OCI-LY7 (cell line): ENCODE measurements around the gene KCND3. TPM values are rescaled to one million over a fixed set of nuclear protein-coding genes. Genes with fewer than 3 reads are reported as not detected.

Experiments
- BruUV-seq: library from RNA; stranded (reverse); fragments of 400-500 nt; replicated peaks from 2 replicates; lab custom pipeline; 2021; lab: Mats Ljungman, UMichigan
- CTCF ChIA-PET: fragments of 300-600 bp; sonication (Branson Sonifier 250); formaldehyde crosslinking; loops from one replicate; lab custom pipeline; 2022; ENCODE audit warnings: antibody characterized with exemption; ENCODE audit not compliant: unreplicated experiment; lab: Charles Lee
- POLR2A ChIA-PET: fragments of 300-600 bp; sonication (Branson Sonifier 250); formaldehyde crosslinking; loops from one replicate; lab custom pipeline; 2022; ENCODE audit warnings: antibody characterized with exemption; lab: Charles Lee
- DNase-seq: peaks from one replicate; pipeline ENCODE4 v3.0.0-alpha.2; 2015; ENCODE audit warnings: low spot score
- H2AFZ ChIP-seq: fragments of 200-600 bp; sonication (generic), shearing (Covaris generic); 2 replicates; pipeline ENCODE4 v1.6.1; 2014; ENCODE audit warnings: mild to moderate bottlenecking, antibody characterized with exemption, low read length, moderate library complexity
- H3K27ac ChIP-seq: fragments of 200-600 bp; sonication (generic); 2 replicates; pipeline ENCODE4 v1.5.1; 2014; ENCODE audit warnings: mixed run types, low read depth, mild to moderate bottlenecking, moderate library complexity, low read length, inconsistent platforms; ENCODE audit not compliant: poor library complexity, severe bottlenecking
- H3K36me3 ChIP-seq: fragments of 200-600 bp; sonication (generic); 2 replicates; pipeline ENCODE4 v1.6.1; 2014; ENCODE audit warnings: mild to moderate bottlenecking, antibody characterized with exemption, low read length, moderate library complexity, mixed read lengths; ENCODE audit not compliant: insufficient read depth
- H3K4me1 ChIP-seq: fragments of 200-600 bp; sonication (generic); 2 replicates; pipeline ENCODE4 v1.5.1; 2014; ENCODE audit warnings: mild to moderate bottlenecking, low read length; ENCODE audit not compliant: insufficient read depth, poor library complexity, severe bottlenecking
- H3K4me2 ChIP-seq: fragments of 200-600 bp; sonication (generic); 2 replicates; pipeline ENCODE4 v1.6.1; 2014; ENCODE audit warnings: mild to moderate bottlenecking, low read length
- H3K4me3 ChIP-seq: fragments of 200-600 bp; sonication (generic); 2 replicates; pipeline ENCODE4 v1.5.1; 2014; ENCODE audit warnings: mild to moderate bottlenecking, low read depth, low read length; ENCODE audit not compliant: poor library complexity, severe bottlenecking
- H3K79me2 ChIP-seq: fragments of 200-600 bp; sonication (generic); 2 replicates; pipeline ENCODE4 v1.6.1; 2016; ENCODE audit warnings: low read depth, mild to moderate bottlenecking, low read length, moderate library complexity, mixed read lengths; ENCODE audit not compliant: insufficient read depth
- H3K9me2 ChIP-seq: fragments of 200-600 bp; sonication (generic); 2 replicates; pipeline ENCODE4 v1.6.1; 2016; ENCODE audit warnings: mild to moderate bottlenecking, low read length, mixed read lengths; ENCODE audit not compliant: insufficient read depth
- H3K9me3 ChIP-seq: fragments of 200-600 bp; sonication (generic); 2 replicates; pipeline ENCODE4 v1.6.1; 2014; ENCODE audit warnings: mild to moderate bottlenecking, mixed run types, low read length, mixed read lengths
- H4K20me1 ChIP-seq: fragments of 200-600 bp; sonication (generic); 2 replicates; pipeline ENCODE4 v1.6.1; 2014; ENCODE audit warnings: mild to moderate bottlenecking, antibody characterized with exemption, low read length, moderate library complexity, mixed read lengths; ENCODE audit not compliant: insufficient read depth
- CTCF ChIP-seq: fragments of 200-600 bp; sonication (generic); conservative IDR thresholded peaks from 2 replicates; pipeline ENCODE4 v1.5.1; 2014; ENCODE audit warnings: mild to moderate bottlenecking, antibody characterized with exemption, low read length, moderate library complexity, mixed read lengths
- EZH2phosphoT487 ChIP-seq: fragments of 200-600 bp; sonication (generic); IDR thresholded peaks from 2 replicates; pipeline ENCODE4 v1.6.1; 2018; ENCODE audit warnings: low read depth, borderline replicate concordance, mild to moderate bottlenecking, mixed run types, antibody characterized with exemption, low read length, moderate library complexity, mixed read lengths
- intact Hi-C: fragments of 100-400 bp; cut with micrococcal nuclease; formaldehyde crosslinking; loops from one replicate; pipeline ENCODE4 v1.10.0; 2022; ENCODE audit not compliant: unreplicated experiment
- total RNA-seq, 2 experiments: library from RNA; depleted of rRNA in 1 of 2; stranded (reverse); fragments of >200 nt in 1 of 2; shearing (Covaris generic) in 1 of 2; gene quantifications; 2 replicates each; pipeline ENCODE4 v1.2.3, GENCODE V29; 2014 to 2022

The KCND3 gene
- total RNA-seq, 2 experiments from 2014 or later: not detected

GRCh38 chr1:112017183-112017582 is 27.7 kb upstream of the KCND3 start:
- no peaks in the 10 kb centered on the region for H3K36me3 ChIP-seq
- no peak overlapping the region for H3K4me3 ChIP-seq
- DNase-seq: no peak
- H2AFZ ChIP-seq: no peak overlapping the region
- POLR2A ChIA-PET: no interaction called here
- CTCF ChIA-PET: no interaction called here
- H3K4me1 ChIP-seq: no peaks in the 10 kb centered on the region
- H3K9me3 ChIP-seq: no peaks in the 10 kb centered on the region
- TF ChIP-seq CTCF (no peak), EZH2phosphoT487 (no peak)
- H3K79me2 ChIP-seq: no peaks in the 10 kb centered on the region
- intact Hi-C loops: no loop called here
- H3K27ac ChIP-seq: no peak overlapping the region
- H3K9me2 ChIP-seq: no peaks in the 10 kb centered on the region
- no peaks in the 10 kb centered on the region for H4K20me1 ChIP-seq
- H3K4me2 ChIP-seq: no peak overlapping the region
- BruUV-seq: no TSS peak

GRCh38 chr1:112012823-112013222 is 23.4 kb upstream of the KCND3 start:
- intact Hi-C loops: no loop called here
- no peak for DNase-seq
- no peaks in the 10 kb centered on the region for H4K20me1 ChIP-seq
- no peaks in the 10 kb centered on the region for H3K4me1 ChIP-seq
- H3K9me2 ChIP-seq: no peaks in the 10 kb centered on the region
- H3K27ac ChIP-seq: no peak overlapping the region
- no peak overlapping the region for H3K4me3 ChIP-seq
- no peaks in the 10 kb centered on the region for H3K36me3 ChIP-seq
- no peak overlapping the region for H3K4me2 ChIP-seq
- POLR2A ChIA-PET: no interaction called here
- CTCF ChIA-PET: no interaction called here
- BruUV-seq: no TSS peak
- H3K9me3 ChIP-seq: no peaks in the 10 kb centered on the region
- no peak overlapping the region for H2AFZ ChIP-seq
- no peak for TF ChIP-seq CTCF
- no peak for TF ChIP-seq EZH2phosphoT487
- H3K79me2 ChIP-seq: no peaks in the 10 kb centered on the region

- no peaks in the 10 kb centered on the region for H3K36me3 ChIP-seq
- no peaks in the 10 kb centered on the region for H4K20me1 ChIP-seq
- intact Hi-C loops: no loop called here
- DNase-seq: no peak
- ChIA-PET CTCF (no interaction called here), POLR2A (no interaction called here)
- H3K4me3 ChIP-seq: no peak overlapping the region
- H3K9me2 ChIP-seq: no peaks in the 10 kb centered on the region
- H3K27ac ChIP-seq: no peak overlapping the region
- no peaks in the 10 kb centered on the region for H3K9me3 ChIP-seq
- TF ChIP-seq EZH2phosphoT487: no peak
- TF ChIP-seq CTCF: no peak
- H2AFZ ChIP-seq: no peak overlapping the region
- no TSS peak for BruUV-seq
- no peaks in the 10 kb centered on the region for H3K4me1 ChIP-seq
- no peaks in the 10 kb centered on the region for H3K79me2 ChIP-seq
- no peak overlapping the region for H3K4me2 ChIP-seq
Observed at GRCh38 chr1:112011202-112011601, 21.7 kb upstream of the KCND3 start.
